Trophoblast cell (in vitro differentiated cells and primary cell): ENCODE results near the gene ARHGAP25.

Experiments used
- DNase-seq, 2 donors: peaks; one replicate each; pipeline ENCODE4 v3.0.0-alpha.2; 2016
- H2AFZ ChIP-seq: 2 replicates; pipeline ENCODE4 v1.6.1; 2013; ENCODE audit warnings: low read length, moderate library complexity, mild to moderate bottlenecking; ENCODE audit not compliant: insufficient read depth, poor library complexity
- H2AK5ac ChIP-seq: 2 replicates; pipeline ENCODE4 v1.6.1; 2013; ENCODE audit warnings: mild to moderate bottlenecking, low read length
- H2BK120ac ChIP-seq: 2 replicates; pipeline ENCODE4 v1.6.1; 2013; ENCODE audit warnings: low read length, mild to moderate bottlenecking, moderate library complexity; ENCODE audit not compliant: insufficient read depth, poor library complexity
- H2BK12ac ChIP-seq: 2 replicates; pipeline ENCODE4 v1.6.1; 2013; ENCODE audit warnings: mild to moderate bottlenecking, low read length, moderate library complexity
- H2BK5ac ChIP-seq: 2 replicates; pipeline ENCODE4 v1.6.1; 2013; ENCODE audit warnings: low read length, low read depth, moderate library complexity, mild to moderate bottlenecking; ENCODE audit not compliant: poor library complexity
- H3K14ac ChIP-seq: 2 replicates; pipeline ENCODE4 v1.6.1; 2013; ENCODE audit warnings: mild to moderate bottlenecking, low read length
- H3K18ac ChIP-seq: 2 replicates; pipeline ENCODE4 v1.6.1; 2013; ENCODE audit warnings: mild to moderate bottlenecking, low read length
- H3K23ac ChIP-seq: 2 replicates; pipeline ENCODE4 v1.6.1; 2013; ENCODE audit warnings: low read length
- H3K27ac ChIP-seq: 2 replicates; pipeline ENCODE4 v1.5.1; 2013; ENCODE audit warnings: low read depth, mild to moderate bottlenecking, inconsistent platforms, low read length, moderate library complexity
- H3K27me3 ChIP-seq: 2 replicates; pipeline ENCODE4 v1.6.1; 2013; ENCODE audit warnings: inconsistent platforms, mild to moderate bottlenecking, low read length, moderate library complexity; ENCODE audit not compliant: insufficient read depth
- H3K36me3 ChIP-seq, 2 experiments: 1 replicate in 1 of 2; 2 replicates in 1 of 2; pipeline ENCODE4 v1.6.1; 2013; ENCODE audit warnings: low read length in 2 of 2, mild to moderate bottlenecking in 2 of 2, moderate library complexity in 1 of 2; ENCODE audit not compliant: insufficient read depth in 2 of 2, control insufficient read depth in 1 of 2
- H3K4ac ChIP-seq: 2 replicates; pipeline ENCODE4 v1.6.1; 2013; ENCODE audit warnings: low read depth, mild to moderate bottlenecking, low read length, moderate library complexity
- H3K4me1 ChIP-seq, 2 experiments: 1 replicate in 1 of 2; 2 replicates in 1 of 2; pipeline ENCODE4 v1.6.1; 2013; ENCODE audit warnings: low read length in 2 of 2, mild to moderate bottlenecking in 2 of 2, moderate library complexity in 1 of 2; ENCODE audit not compliant: insufficient read depth in 2 of 2, control insufficient read depth in 1 of 2
- H3K4me2 ChIP-seq: 2 replicates; pipeline ENCODE4 v1.6.1; 2013; ENCODE audit warnings: inconsistent platforms, mild to moderate bottlenecking, low read length, moderate library complexity
- H3K4me3 ChIP-seq: 2 replicates; pipeline ENCODE4 v1.5.1; 2013; ENCODE audit warnings: mild to moderate bottlenecking, low read depth, low read length, inconsistent platforms
- H3K79me1 ChIP-seq: one replicate; pipeline ENCODE4 v1.6.1; 2013; ENCODE audit warnings: low read length
- H3K79me2 ChIP-seq: 2 replicates; pipeline ENCODE4 v1.6.1; 2013; ENCODE audit warnings: low read length, mild to moderate bottlenecking; ENCODE audit not compliant: control insufficient read depth, insufficient read depth, poor library complexity
- H3K9ac ChIP-seq: 2 replicates; pipeline ENCODE4 v1.6.1; 2013; ENCODE audit warnings: mild to moderate bottlenecking, low read length
- H3K9me3 ChIP-seq: 2 replicates; pipeline ENCODE4 v1.6.1; 2013; ENCODE audit warnings: low read depth, mild to moderate bottlenecking, control low read depth, inconsistent platforms, low read length; ENCODE audit not compliant: insufficient read depth
- H4K12ac ChIP-seq: 2 replicates; pipeline ENCODE4 v1.6.1; 2013; ENCODE audit warnings: low read depth, mild to moderate bottlenecking, low read length, moderate library complexity
- H4K8ac ChIP-seq: 2 replicates; pipeline ENCODE4 v1.6.1; 2013; ENCODE audit warnings: low read depth, mild to moderate bottlenecking, low read length, moderate library complexity
- H4K91ac ChIP-seq: one replicate; pipeline ENCODE4 v1.6.1; 2013; ENCODE audit warnings: low read depth, mild to moderate bottlenecking, low read length, moderate library complexity
- WGBS: extraction: QIAGEN DNeasy Blood & Tissue Kit; methylation state at CpG from one replicate; pipeline ENCODE4 v1.1.7; 2013; ENCODE audit warnings: missing lambda C conversion rate; ENCODE audit not compliant: insufficient read length, insufficient coverage; ENCODE audit errors: extremely low coverage; 5-methylcytosine and 5-hydroxymethylcytosine counted together

The ARHGAP25 gene

DNA sequence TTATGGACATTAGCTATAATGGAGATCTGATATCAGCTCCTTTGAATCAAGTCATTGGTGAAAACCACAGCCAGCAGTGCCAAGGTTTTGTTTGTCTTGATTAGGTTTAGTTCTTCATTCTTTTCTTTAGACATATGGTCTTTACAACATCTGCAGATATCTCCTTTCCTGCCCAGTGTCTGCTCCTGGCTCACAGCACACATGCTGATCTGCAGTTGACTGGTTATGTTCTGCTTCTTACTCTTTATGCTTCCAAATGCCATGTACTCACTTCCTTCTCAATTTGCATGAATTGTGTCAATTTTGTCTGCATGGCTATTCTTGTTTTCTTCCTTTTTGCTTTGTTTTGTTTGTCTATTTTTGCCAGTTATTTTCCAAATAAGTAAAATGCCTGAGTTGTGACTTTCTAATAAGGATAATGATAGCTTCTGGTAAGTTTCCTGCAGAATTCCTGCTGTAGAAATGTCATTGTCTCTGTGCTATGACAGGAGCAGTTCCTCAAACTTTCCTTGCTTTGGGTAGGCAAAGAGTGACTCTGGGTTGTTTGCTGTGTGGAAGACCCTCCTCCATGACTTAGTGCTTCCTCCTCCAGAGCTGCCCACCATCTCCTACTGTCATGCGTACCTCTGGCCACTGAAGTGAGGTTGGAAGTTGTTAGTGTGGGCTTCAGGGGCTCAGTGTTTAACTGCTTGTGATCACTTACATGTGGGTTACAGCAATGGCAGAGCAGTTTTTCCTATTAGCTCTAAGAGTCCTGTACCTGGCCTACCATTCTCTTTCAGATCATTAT is 8.2 kb downstream of the ARHGAP25 start:
- no peaks in the 10 kb centered on the region for H3K27me3 ChIP-seq
- H3K18ac ChIP-seq, result no peak overlapping the region
- no peaks in the 10 kb centered on the region for H3K36me3 ChIP-seq
- no peak overlapping the region for H3K4ac ChIP-seq
- no peak overlapping the region for H3K4me2 ChIP-seq
- H2BK120ac ChIP-seq, result no peak overlapping the region
- H3K79me2 ChIP-seq, result no peaks in the 10 kb centered on the region
- no peak overlapping the region for H3K9ac ChIP-seq
- DNase-seq, result no peak
- no peak overlapping the region for H2BK5ac ChIP-seq
- H3K9me3 ChIP-seq, result no peaks in the 10 kb centered on the region
- no peak overlapping the region for H2AFZ ChIP-seq
- no peak overlapping the region for H3K14ac ChIP-seq
- H2BK12ac ChIP-seq, result no peak overlapping the region
- no peak overlapping the region for H3K4me3 ChIP-seq
- H4K12ac ChIP-seq, result no peak overlapping the region
- H4K91ac ChIP-seq, result no peak overlapping the region
- H3K27ac ChIP-seq, result no peak overlapping the region
- no peak overlapping the region for H3K23ac ChIP-seq
- H4K8ac ChIP-seq, result no peak overlapping the region
- no peaks in the 10 kb centered on the region for H3K79me1 ChIP-seq
- no peaks in the 10 kb centered on the region for H3K4me1 ChIP-seq
- H2AK5ac ChIP-seq, result no peak overlapping the region
- no CpG with 5 or more reads among the region's 1 CpG for WGBS

DNA sequence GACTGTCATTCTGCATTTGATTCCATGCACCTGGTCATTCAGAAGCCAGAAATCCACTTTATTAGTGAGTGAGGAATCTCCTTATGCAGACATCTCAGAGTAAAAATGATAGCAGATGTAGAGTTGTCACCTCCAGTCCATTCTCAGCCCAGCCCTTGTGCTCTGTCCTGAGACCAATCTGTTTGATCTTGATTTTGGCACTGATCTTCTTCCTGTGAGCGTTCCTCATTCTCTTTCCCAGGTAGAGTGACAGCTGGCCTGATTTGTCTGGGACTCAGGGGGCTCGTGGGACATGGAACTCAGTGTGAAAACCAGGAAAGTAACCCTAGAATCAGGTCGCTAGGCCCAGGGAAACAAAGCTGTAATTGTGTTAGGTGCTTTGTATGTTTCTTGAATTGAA is 8.9 kb downstream of the ARHGAP25 start:
- Histone ChIP-seq H2BK5ac (no peak overlapping the region), H3K18ac (no peak overlapping the region), H3K4ac (no peak overlapping the region), H3K79me2 (no peaks in the 10 kb centered on the region), H3K4me3 (no peak overlapping the region), H3K27ac (no peak overlapping the region), H4K91ac (no peak overlapping the region), H2BK120ac (no peak overlapping the region), H3K4me1 (no peaks in the 10 kb centered on the region), H3K14ac (no peak overlapping the region), H2BK12ac (no peak overlapping the region), H2AK5ac (no peak overlapping the region), H3K23ac (no peak overlapping the region), H3K9me3 (no peaks in the 10 kb centered on the region), H3K4me2 (no peak overlapping the region), H4K12ac (no peak overlapping the region), H3K36me3 (no peaks in the 10 kb centered on the region), H3K27me3 (no peaks in the 10 kb centered on the region), H2AFZ (no peak overlapping the region), H4K8ac (no peak overlapping the region), H3K79me1 (no peaks in the 10 kb centered on the region), H3K9ac (no peak overlapping the region)
- no peak for DNase-seq
- WGBS, result no CpG with 5 or more reads among the region's 3 CpGs

DNA sequence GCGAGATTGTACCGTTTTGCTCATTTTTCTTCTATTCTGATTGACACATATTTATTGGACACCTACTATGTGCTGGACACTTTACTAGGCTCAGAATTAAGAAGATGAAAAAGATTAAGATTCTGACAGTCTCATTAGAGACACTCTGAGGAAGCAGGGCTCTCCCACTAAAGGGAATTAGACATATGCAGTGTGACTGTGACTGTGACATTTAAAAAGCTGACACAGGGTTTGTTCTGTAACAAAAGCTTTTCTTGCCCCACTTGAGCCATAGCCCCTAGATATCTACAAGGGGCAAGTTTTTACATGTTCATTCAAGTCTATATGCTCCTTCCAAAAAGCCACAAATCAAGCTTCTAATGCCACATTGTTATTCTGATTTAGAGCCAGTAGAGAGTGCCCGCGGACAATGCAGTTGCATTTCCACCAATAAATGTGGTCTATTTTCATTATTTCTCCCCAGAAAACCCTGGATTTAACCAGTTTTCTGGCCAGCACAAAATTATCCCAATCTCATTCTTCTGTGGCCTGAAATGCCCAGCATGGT is 9.8 kb downstream of the ARHGAP25 start:
- Histone ChIP-seq H3K79me2 (no peaks in the 10 kb centered on the region), H3K4ac (no peak overlapping the region), H3K9me3 (no peaks in the 10 kb centered on the region), H2AK5ac (no peak overlapping the region), H3K18ac (no peak overlapping the region), H4K8ac (no peak overlapping the region), H3K14ac (no peak overlapping the region), H3K4me2 (no peak overlapping the region), H3K27me3 (no peaks in the 10 kb centered on the region), H2AFZ (no peak overlapping the region), H3K4me1 (no peaks in the 10 kb centered on the region), H3K23ac (no peak overlapping the region), H3K36me3 (no peaks in the 10 kb centered on the region), H3K79me1 (no peaks in the 10 kb centered on the region), H3K27ac (no peak overlapping the region), H3K4me3 (no peak overlapping the region), H3K9ac (no peak overlapping the region), H2BK120ac (no peak overlapping the region), H2BK5ac (no peak overlapping the region), H4K12ac (no peak overlapping the region), H2BK12ac (no peak overlapping the region), H4K91ac (no peak overlapping the region)
- no peak for DNase-seq
- WGBS, result no CpG with 5 or more reads among the region's 4 CpGs

- Histone ChIP-seq H4K91ac (no peak overlapping the region), H3K79me2 (no peaks in the 10 kb centered on the region), H2AFZ (no peak overlapping the region), H3K14ac (no peak overlapping the region), H2BK12ac (no peak overlapping the region), H3K9ac (no peak overlapping the region), H3K4me2 (no peak overlapping the region), H3K27ac (no peak overlapping the region), H3K79me1 (no peaks in the 10 kb centered on the region), H2BK5ac (no peak overlapping the region), H3K18ac (no peak overlapping the region), H4K8ac (no peak overlapping the region), H2AK5ac (no peak overlapping the region), H3K27me3 (no peaks in the 10 kb centered on the region), H3K23ac (no peak overlapping the region), H3K4me1 (no peaks in the 10 kb centered on the region), H3K4me3 (no peak overlapping the region), H3K9me3 (no peaks in the 10 kb centered on the region), H2BK120ac (no peak overlapping the region), H3K36me3 (no peaks in the 10 kb centered on the region), H4K12ac (no peak overlapping the region), H3K4ac (no peak overlapping the region)
- no peak for DNase-seq
- WGBS, result no CpG with 5 or more reads among the region's 2 CpGs
These were observed 10.4 kb downstream of the ARHGAP25 start for GRCh38 chr2:68745006-68745405.
